Testis (tissue), 2 donors: ENCODE measurements around the gene UBE2J1.

Experiments
- CTCF ChIP-seq, 3 experiments: fragments of 450-650 bp in 2 of 3; fragments of 200-600 bp in 1 of 3; sonication (generic) in 1 of 3; IDR thresholded peaks; one replicate each; pipeline ENCODE4 v1.5.1; 2016 to 2019; ENCODE audit warnings: antibody characterized with exemption in 3 of 3, mild to moderate bottlenecking in 2 of 3, moderate library complexity in 1 of 3
- POLR2A ChIP-seq: fragments of 450-650 bp; IDR thresholded peaks from one replicate; pipeline ENCODE4 v1.6.1; 2017; ENCODE audit warnings: antibody characterized with exemption, mild to moderate bottlenecking, moderate library complexity

- TF ChIP-seq CTCF (IDR thresholded peaks at IDR 0.05) (no peak), POLR2A (no peak)
Measured at GRCh38 chr6:89321131-89321970, 31.2 kb downstream of the UBE2J1 start.
